ENCODE measurements around the gene RWDD4. TPM values are rescaled to one million over a fixed set of nuclear protein-coding genes. Genes with fewer than 3 reads are reported as not detected.

Gene RWDD4
- total and polyA plus RNA-seq, 2 of the 4 experiments (the other 2 are of a cell fraction), result 8.5 to 8.8 TPM

DNA sequence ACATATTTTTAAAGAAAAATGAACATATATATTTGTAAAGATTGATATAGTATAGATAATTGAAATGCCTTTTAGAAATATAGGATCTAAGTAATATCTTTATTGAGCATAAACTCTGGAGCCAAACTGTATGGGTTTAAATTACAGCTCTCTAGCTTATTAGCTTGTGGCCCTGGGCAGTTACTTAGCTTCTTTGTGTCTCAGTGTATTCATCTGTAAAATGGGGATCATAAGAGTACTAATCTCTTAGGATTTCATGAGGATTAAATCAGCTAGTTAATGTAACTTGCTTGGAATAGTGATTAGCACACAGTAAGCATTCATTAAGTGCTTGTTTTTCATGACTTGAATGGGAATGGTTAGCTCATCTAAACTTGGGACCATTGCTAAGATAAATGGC, 32.9 kb upstream of the RWDD4 start:
- no peak overlapping the region for H3K23ac ChIP-seq (ENCODE audit: low read depth, low read length)
- no peak overlapping the region for H4K8ac ChIP-seq (ENCODE audit: low read depth in 2 of 2, low read length in 2 of 2)
- ATAC-seq (ENCODE audit: low read depth) (no peak), DNase-seq (no peak)
- no peak overlapping the region for H3K4ac ChIP-seq (ENCODE audit: low read depth, low read length)
- in situ Hi-C loops (cut with MboI; ENCODE audit: low sequenced_read_pairs) (no loop called here), intact Hi-C loops (cut with micrococcal nuclease) (no loop called here), dilution Hi-C loops (cut with HindIII; ENCODE audit: low sequenced_read_pairs, unreplicated experiment) (no loop called here)
- no peak overlapping the region for H3K14ac ChIP-seq (replicated peaks; ENCODE audit: low read depth, low read length)
- TF ChIP-seq, protein P1, sequence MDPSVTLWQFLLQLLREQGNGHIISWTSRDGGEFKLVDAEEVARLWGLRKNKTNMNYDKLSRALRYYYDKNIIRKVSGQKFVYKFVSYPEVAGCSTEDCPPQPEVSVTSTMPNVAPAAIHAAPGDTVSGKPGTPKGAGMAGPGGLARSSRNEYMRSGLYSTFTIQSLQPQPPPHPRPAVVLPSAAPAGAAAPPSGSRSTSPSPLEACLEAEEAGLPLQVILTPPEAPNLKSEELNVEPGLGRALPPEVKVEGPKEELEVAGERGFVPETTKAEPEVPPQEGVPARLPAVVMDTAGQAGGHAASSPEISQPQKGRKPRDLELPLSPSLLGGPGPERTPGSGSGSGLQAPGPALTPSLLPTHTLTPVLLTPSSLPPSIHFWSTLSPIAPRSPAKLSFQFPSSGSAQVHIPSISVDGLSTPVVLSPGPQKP (IDR thresholded peaks at IDR 0.05; ENCODE audit: borderline replicate concordance, low read depth, low read length), result no peak
- no peak for TF ChIP-seq RAD21 (IDR thresholded peaks at IDR 0.05; ENCODE audit: low read length)
- TF ChIP-seq, protein P2, sequence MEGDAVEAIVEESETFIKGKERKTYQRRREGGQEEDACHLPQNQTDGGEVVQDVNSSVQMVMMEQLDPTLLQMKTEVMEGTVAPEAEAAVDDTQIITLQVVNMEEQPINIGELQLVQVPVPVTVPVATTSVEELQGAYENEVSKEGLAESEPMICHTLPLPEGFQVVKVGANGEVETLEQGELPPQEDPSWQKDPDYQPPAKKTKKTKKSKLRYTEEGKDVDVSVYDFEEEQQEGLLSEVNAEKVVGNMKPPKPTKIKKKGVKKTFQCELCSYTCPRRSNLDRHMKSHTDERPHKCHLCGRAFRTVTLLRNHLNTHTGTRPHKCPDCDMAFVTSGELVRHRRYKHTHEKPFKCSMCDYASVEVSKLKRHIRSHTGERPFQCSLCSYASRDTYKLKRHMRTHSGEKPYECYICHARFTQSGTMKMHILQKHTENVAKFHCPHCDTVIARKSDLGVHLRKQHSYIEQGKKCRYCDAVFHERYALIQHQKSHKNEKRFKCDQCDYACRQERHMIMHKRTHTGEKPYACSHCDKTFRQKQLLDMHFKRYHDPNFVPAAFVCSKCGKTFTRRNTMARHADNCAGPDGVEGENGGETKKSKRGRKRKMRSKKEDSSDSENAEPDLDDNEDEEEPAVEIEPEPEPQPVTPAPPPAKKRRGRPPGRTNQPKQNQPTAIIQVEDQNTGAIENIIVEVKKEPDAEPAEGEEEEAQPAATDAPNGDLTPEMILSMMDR (conservative IDR thresholded peaks at IDR 0.05; ENCODE audit: low read depth, low read length), result no peak
- TF ChIP-seq NFE2L2 (IDR thresholded peaks at IDR 0.05; ENCODE audit: low read depth, low read length), result no peak
- no peak for TF ChIP-seq CHD1 (IDR thresholded peaks at IDR 0.05; ENCODE audit: low read depth, low read length)
- no peak for TF ChIP-seq FOS (IDR thresholded peaks at IDR 0.05; ENCODE audit: low read depth, low read length)
- no peak for TF ChIP-seq POLR2A (IDR thresholded peaks at IDR 0.05; ENCODE audit: low read depth, low read length)
- TF ChIP-seq CEBPB (IDR thresholded peaks at IDR 0.05; ENCODE audit: low read depth, low read length), result no peak
- no peak for TF ChIP-seq MAZ (IDR thresholded peaks at IDR 0.05; ENCODE audit: borderline replicate concordance, low read depth, low read length)
- TF ChIP-seq, protein P3, sequence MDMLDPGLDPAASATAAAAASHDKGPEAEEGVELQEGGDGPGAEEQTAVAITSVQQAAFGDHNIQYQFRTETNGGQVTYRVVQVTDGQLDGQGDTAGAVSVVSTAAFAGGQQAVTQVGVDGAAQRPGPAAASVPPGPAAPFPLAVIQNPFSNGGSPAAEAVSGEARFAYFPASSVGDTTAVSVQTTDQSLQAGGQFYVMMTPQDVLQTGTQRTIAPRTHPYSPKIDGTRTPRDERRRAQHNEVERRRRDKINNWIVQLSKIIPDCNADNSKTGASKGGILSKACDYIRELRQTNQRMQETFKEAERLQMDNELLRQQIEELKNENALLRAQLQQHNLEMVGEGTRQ (IDR thresholded peaks at IDR 0.05; ENCODE audit: low read depth, low read length), result no peak
- TF ChIP-seq MXI1 (IDR thresholded peaks at IDR 0.05; ENCODE audit: borderline replicate concordance, low read depth, low read length), result no peak
- no peak for TF ChIP-seq BHLHE40 (IDR thresholded peaks at IDR 0.05; ENCODE audit: low read depth, low read length)
- no peak for TF ChIP-seq RFX5 (IDR thresholded peaks at IDR 0.05; ENCODE audit: low read depth, low read length)
- no peak for TF ChIP-seq SMC3 (IDR thresholded peaks at IDR 0.05; ENCODE audit: low read depth, low read length)
- no peak for TF ChIP-seq MAFK (IDR thresholded peaks at IDR 0.05; ENCODE audit: low read depth, low read length)
- TF ChIP-seq RCOR1 (IDR thresholded peaks at IDR 0.05; ENCODE audit: insufficient replicate concordance, low read length), result no peak
- no peaks in the 10 kb centered on the region; a peak in 1 of 4 replicates for H3K79me1 ChIP-seq (ENCODE audit: low read depth in 1 of 2, low read length in 2 of 2)
- H3K9ac ChIP-seq (ENCODE audit: low read depth, low read length), result no peak overlapping the region
- H3K9me3 ChIP-seq (ENCODE audit: control insufficient read depth, insufficient read depth, low read length), result no peaks in the 10 kb centered on the region
- no peak overlapping the region for H2BK20ac ChIP-seq (ENCODE audit: low read depth, low read length)
- no peak overlapping the region for H2AK9ac ChIP-seq (replicated peaks; ENCODE audit: low read depth, low read length, poor library complexity)
- no peak overlapping the region for H2BK15ac ChIP-seq (ENCODE audit: low read depth, low read length)
- no peak overlapping the region for H4K5ac ChIP-seq (ENCODE audit: low read depth, low read length)
- no peaks in the 10 kb centered on the region for H3K4me1 ChIP-seq (ENCODE audit: control insufficient read depth, insufficient read depth, low read length)
- no peak overlapping the region for H3K18ac ChIP-seq (ENCODE audit: low read depth, low read length)
- no peak overlapping the region for H2BK5ac ChIP-seq (ENCODE audit: low read depth, low read length, poor library complexity, severe bottlenecking)
- no peak overlapping the region for H2AK5ac ChIP-seq (ENCODE audit: low read depth, low read length)
- H2BK120ac ChIP-seq (ENCODE audit: low read depth, low read length), result no peak overlapping the region
- peaks cover 32% of the 10 kb centered on the region for H3K36me3 ChIP-seq (ENCODE audit: control insufficient read depth, insufficient read depth, low read length)
- H3K4me2 ChIP-seq (ENCODE audit: low read depth, low read length), result no peak overlapping the region
- ChIA-PET POLR2A (ENCODE audit: unreplicated experiment) (no interaction called here), CTCF (interaction anchor here (0.6 kb wide), 1 partner anchor 187 kb away, joined by 3 read pairs; no protein-coding TSS in a partner anchor)
- no peak overlapping the region for H4K91ac ChIP-seq (ENCODE audit: insufficient read depth, low read depth, low read length)
- H3K27ac ChIP-seq (ENCODE audit: insufficient read depth, low read length), result no peak overlapping the region
- BruUV-seq (replicated peaks), result no TSS peak
- no peaks in the 10 kb centered on the region for H3K27me3 ChIP-seq (ENCODE audit: control insufficient read depth, insufficient read depth, low read length)
- no peak overlapping the region for H3K4me3 ChIP-seq (ENCODE audit: insufficient read depth, low read depth, low read length)
- no peaks in the 10 kb centered on the region for H3K9me1 ChIP-seq (ENCODE audit: insufficient read depth, low read length)
- H2AFZ ChIP-seq (replicated peaks; ENCODE audit: low read length, poor library complexity), result no peak overlapping the region
- no peak overlapping the region for H3K56ac ChIP-seq (ENCODE audit: extremely low read depth, insufficient read depth, low read length)
- no peaks in the 10 kb centered on the region for H4K20me1 ChIP-seq (ENCODE audit: insufficient read depth, low read length)
